SK-N-SH treated with all-trans-retinoic acid at 6 μM for 48 hours (cell line): ENCODE data around the gene TRAK1.

Experiments used
- BACH2 ChIP-seq: fragments of 250-450 bp; sonication (Bioruptor Pico); IDR thresholded peaks from 2 replicates; pipeline ENCODE4 v1.9.0; 2021; ENCODE audit warnings: mild to moderate bottlenecking, borderline replicate concordance
- ESRRG ChIP-seq: fragments of 250-450 bp; sonication (Bioruptor Pico); IDR thresholded peaks from 2 replicates; pipeline ENCODE4 v1.6.1; 2021; ENCODE audit warnings: mild to moderate bottlenecking
- GLIS3 ChIP-seq: fragments of 250-450 bp; sonication (Bioruptor Pico); IDR thresholded peaks from 2 replicates; pipeline ENCODE4 v1.5.0; 2020; ENCODE audit warnings: mild to moderate bottlenecking, moderate library complexity
- RARB ChIP-seq: fragments of 250-450 bp; sonication (Bioruptor Pico); IDR thresholded peaks from 2 replicates; pipeline ENCODE4 v1.8.0; 2021; ENCODE audit warnings: mild to moderate bottlenecking, moderate library complexity
- TOX ChIP-seq: fragments of 250-450 bp; sonication (Bioruptor Pico); IDR thresholded peaks from 2 replicates; pipeline ENCODE4 v1.8.0; 2021; ENCODE audit warnings: mild to moderate bottlenecking, moderate library complexity, borderline replicate concordance
- ZC3H10 ChIP-seq: fragments of 250-450 bp; sonication (Bioruptor Pico); IDR thresholded peaks from 2 replicates; pipeline ENCODE4 v1.5.1; 2021; ENCODE audit warnings: mild to moderate bottlenecking, moderate library complexity
- ZFP30 ChIP-seq: fragments of 450-650 bp; formaldehyde crosslinking; IDR thresholded peaks from 2 replicates; pipeline ENCODE4 v1.5.0; 2022; ENCODE audit warnings: mild to moderate bottlenecking, moderate library complexity
- ZNF70 ChIP-seq: fragments of 450-650 bp; formaldehyde crosslinking; IDR thresholded peaks from 2 replicates; pipeline ENCODE4 v1.5.0; 2020; ENCODE audit warnings: mild to moderate bottlenecking, moderate library complexity
- ZNF8 ChIP-seq: fragments of 450-650 bp; formaldehyde crosslinking; IDR thresholded peaks from 2 replicates; pipeline ENCODE4 v1.5.0; 2020; ENCODE audit warnings: mild to moderate bottlenecking, moderate library complexity
- TF ChIP-seq, protein P1 (sequence below): fragments of 250-450 bp; sonication (Bioruptor Pico); IDR thresholded peaks from 2 replicates; pipeline ENCODE4 v1.5.1; 2021; ENCODE audit warnings: mild to moderate bottlenecking, moderate library complexity
- TF ChIP-seq, protein P2 (sequence below): fragments of 250-450 bp; sonication (Bioruptor Pico); IDR thresholded peaks from 2 replicates; pipeline ENCODE4 v1.5.1; 2020; ENCODE audit warnings: low read depth, mild to moderate bottlenecking, moderate library complexity
- TF ChIP-seq, protein P3 (sequence below): fragments of 250-450 bp; sonication (Bioruptor Pico); IDR thresholded peaks from 2 replicates; pipeline ENCODE4 v1.8.0; 2020; ENCODE audit warnings: mild to moderate bottlenecking, moderate library complexity, borderline replicate concordance
- TF ChIP-seq, protein P4 (sequence below): fragments of 250-450 bp; sonication (Bioruptor Pico); IDR thresholded peaks from 2 replicates; pipeline ENCODE4 v1.8.0; 2021; ENCODE audit warnings: low read depth, mild to moderate bottlenecking, moderate library complexity, borderline replicate concordance
- TF ChIP-seq, protein P5 (sequence below): fragments of 250-450 bp; sonication (Bioruptor Pico); IDR thresholded peaks from 2 replicates; pipeline ENCODE4 v1.5.0; 2020; ENCODE audit warnings: mild to moderate bottlenecking, moderate library complexity

DNA sequence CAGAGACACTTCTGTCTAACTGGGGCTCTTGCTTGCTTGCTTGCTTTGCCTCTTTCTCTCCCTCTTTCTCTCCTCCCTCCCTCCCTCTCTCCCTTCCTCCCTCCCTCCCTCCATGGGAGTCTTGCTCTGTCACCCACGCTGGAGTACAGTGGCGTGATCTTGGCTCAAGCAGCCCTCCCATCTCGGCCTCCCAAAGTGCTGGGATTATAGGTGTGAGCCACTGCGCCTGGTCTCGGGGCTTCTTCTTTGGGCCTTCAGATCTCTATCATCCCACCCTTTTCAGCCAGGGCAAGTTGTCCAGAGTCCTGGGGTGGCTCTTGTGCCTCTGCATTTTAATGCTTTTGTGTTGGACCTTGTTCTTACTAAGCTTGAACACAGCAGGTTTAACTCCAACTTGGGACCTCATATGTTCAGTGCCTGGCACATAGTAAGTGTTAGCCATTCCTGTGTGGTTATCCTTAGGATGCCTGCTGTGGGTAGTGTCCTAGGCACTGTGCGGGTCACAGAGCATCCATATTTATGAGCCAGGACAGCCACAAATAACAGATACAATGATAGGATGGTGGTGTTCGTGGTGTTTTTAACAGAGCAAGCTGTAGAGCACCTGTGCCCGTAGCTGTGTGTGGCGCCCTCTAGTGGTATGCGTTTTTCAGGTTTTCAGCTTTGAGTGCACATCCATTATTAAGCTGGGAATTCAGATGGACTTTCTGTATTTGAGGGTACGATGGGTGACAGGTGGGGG is 99.7 kb downstream of the TRAK1 start:
- TF ChIP-seq TOX (CRISPR knock-in tag) (no peak), ZFP30 (no peak), ZNF8 (no peak), GLIS3 (CRISPR knock-in tag) (no peak), ZC3H10 (CRISPR knock-in tag) (no peak), RARB (CRISPR knock-in tag) (no peak), BACH2 (CRISPR knock-in tag) (no peak), ESRRG (no peak), ZNF70 (CRISPR knock-in tag) (no peak)
- TF ChIP-seq, protein P1, sequence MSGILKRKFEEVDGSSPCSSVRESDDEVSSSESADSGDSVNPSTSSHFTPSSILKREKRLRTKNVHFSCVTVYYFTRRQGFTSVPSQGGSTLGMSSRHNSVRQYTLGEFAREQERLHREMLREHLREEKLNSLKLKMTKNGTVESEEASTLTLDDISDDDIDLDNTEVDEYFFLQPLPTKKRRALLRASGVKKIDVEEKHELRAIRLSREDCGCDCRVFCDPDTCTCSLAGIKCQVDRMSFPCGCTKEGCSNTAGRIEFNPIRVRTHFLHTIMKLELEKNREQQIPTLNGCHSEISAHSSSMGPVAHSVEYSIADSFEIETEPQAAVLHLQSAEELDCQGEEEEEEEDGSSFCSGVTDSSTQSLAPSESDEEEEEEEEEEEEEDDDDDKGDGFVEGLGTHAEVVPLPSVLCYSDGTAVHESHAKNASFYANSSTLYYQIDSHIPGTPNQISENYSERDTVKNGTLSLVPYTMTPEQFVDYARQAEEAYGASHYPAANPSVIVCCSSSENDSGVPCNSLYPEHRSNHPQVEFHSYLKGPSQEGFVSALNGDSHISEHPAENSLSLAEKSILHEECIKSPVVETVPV (CRISPR knock-in tag): no peak
- TF ChIP-seq, protein P2, sequence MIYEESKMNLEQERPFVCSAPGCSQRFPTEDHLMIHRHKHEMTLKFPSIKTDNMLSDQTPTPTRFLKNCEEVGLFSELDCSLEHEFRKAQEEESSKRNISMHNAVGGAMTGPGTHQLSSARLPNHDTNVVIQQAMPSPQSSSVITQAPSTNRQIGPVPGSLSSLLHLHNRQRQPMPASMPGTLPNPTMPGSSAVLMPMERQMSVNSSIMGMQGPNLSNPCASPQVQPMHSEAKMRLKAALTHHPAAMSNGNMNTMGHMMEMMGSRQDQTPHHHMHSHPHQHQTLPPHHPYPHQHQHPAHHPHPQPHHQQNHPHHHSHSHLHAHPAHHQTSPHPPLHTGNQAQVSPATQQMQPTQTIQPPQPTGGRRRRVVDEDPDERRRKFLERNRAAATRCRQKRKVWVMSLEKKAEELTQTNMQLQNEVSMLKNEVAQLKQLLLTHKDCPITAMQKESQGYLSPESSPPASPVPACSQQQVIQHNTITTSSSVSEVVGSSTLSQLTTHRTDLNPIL: no peak
- TF ChIP-seq, protein P3, sequence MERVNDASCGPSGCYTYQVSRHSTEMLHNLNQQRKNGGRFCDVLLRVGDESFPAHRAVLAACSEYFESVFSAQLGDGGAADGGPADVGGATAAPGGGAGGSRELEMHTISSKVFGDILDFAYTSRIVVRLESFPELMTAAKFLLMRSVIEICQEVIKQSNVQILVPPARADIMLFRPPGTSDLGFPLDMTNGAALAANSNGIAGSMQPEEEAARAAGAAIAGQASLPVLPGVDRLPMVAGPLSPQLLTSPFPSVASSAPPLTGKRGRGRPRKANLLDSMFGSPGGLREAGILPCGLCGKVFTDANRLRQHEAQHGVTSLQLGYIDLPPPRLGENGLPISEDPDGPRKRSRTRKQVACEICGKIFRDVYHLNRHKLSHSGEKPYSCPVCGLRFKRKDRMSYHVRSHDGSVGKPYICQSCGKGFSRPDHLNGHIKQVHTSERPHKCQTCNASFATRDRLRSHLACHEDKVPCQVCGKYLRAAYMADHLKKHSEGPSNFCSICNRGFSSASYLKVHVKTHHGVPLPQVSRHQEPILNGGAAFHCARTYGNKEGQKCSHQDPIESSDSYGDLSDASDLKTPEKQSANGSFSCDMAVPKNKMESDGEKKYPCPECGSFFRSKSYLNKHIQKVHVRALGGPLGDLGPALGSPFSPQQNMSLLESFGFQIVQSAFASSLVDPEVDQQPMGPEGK: no peak
- TF ChIP-seq, protein P4, sequence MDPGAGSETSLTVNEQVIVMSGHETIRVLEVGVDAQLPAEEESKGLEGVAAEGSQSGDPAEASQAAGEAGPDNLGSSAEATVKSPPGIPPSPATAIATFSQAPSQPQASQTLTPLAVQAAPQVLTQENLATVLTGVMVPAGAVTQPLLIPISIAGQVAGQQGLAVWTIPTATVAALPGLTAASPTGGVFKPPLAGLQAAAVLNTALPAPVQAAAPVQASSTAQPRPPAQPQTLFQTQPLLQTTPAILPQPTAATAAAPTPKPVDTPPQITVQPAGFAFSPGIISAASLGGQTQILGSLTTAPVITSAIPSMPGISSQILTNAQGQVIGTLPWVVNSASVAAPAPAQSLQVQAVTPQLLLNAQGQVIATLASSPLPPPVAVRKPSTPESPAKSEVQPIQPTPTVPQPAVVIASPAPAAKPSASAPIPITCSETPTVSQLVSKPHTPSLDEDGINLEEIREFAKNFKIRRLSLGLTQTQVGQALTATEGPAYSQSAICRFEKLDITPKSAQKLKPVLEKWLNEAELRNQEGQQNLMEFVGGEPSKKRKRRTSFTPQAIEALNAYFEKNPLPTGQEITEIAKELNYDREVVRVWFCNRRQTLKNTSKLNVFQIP: no peak
- TF ChIP-seq, protein P5, sequence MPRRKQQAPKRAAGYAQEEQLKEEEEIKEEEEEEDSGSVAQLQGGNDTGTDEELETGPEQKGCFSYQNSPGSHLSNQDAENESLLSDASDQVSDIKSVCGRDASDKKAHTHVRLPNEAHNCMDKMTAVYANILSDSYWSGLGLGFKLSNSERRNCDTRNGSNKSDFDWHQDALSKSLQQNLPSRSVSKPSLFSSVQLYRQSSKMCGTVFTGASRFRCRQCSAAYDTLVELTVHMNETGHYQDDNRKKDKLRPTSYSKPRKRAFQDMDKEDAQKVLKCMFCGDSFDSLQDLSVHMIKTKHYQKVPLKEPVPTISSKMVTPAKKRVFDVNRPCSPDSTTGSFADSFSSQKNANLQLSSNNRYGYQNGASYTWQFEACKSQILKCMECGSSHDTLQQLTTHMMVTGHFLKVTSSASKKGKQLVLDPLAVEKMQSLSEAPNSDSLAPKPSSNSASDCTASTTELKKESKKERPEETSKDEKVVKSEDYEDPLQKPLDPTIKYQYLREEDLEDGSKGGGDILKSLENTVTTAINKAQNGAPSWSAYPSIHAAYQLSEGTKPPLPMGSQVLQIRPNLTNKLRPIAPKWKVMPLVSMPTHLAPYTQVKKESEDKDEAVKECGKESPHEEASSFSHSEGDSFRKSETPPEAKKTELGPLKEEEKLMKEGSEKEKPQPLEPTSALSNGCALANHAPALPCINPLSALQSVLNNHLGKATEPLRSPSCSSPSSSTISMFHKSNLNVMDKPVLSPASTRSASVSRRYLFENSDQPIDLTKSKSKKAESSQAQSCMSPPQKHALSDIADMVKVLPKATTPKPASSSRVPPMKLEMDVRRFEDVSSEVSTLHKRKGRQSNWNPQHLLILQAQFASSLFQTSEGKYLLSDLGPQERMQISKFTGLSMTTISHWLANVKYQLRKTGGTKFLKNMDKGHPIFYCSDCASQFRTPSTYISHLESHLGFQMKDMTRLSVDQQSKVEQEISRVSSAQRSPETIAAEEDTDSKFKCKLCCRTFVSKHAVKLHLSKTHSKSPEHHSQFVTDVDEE (CRISPR knock-in tag): no peak
